Mucosa of gallbladder (tissue), 1 donor: ENCODE results near the gene HOXA7. TPM values are rescaled to one million over a fixed set of nuclear protein-coding genes. Genes with fewer than 3 reads are reported as not detected.

Source experiments
- DNase-seq: peaks from one replicate; pipeline ENCODE4 v3.0.0-alpha.2; 2020; ENCODE audit warnings: low spot score
- total RNA-seq: library from RNA; stranded (reverse); gene quantifications from one replicate; pipeline ENCODE4 v1.2.1, GENCODE V29; 2021
- donor health status: DM: no; HTN: no; CAD: no.

HOXA7 gene
- total RNA-seq, 1 donor from 2014 or later = not detected

DNA sequence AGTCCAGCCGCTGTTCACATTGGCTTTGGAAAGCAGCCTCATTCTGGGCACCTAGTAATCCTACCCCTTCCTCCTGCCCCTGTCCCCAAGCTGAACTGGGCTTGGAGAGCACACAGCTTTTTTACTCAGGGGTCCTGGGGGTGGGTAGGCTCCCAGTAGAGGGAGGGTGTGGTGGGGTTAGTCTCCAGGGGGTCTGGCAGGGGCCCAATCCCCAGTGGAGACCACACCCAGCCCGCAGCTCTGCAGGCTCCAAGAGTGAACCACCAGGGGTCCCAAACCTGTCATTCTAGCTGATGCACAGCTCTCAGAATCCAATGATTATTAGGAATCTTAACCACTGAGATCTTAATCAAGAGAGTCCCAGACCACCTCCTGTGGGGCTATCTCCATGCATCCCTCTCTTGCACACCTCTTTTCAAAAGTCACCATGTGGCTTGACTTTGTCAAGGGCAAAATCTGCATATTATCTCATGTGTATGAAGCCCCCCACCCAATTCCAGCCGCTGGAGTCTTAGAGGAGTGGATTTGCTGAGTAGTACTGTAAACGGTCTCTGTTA is 25.9 kb upstream of the HOXA7 start:
- DNase-seq = no peak

DNA sequence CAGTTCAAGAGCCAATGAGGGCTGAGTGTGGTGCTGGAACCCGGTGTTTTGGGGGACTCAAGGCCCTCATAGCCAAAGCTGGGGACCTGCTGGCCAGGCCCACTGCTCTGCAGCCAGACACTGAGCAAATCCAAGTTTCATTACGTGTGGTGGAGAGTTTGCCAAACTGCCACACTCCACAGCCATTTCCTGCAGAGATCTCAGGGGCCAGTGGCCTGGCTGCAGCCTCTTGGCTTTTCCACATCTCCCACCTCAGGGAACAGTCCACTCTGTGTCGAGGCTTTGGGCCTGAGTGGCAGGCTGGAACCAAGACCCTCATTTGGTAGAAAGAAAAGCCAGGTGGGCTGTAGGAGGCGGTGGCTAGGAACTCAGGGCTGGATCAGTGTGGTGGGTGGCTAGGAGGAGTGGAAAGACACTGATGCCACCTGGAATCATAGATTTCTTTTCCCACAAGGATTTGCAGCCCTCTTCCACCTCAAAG is 25.4 kb upstream of the HOXA7 start:
- DNase-seq = no peak

DNA sequence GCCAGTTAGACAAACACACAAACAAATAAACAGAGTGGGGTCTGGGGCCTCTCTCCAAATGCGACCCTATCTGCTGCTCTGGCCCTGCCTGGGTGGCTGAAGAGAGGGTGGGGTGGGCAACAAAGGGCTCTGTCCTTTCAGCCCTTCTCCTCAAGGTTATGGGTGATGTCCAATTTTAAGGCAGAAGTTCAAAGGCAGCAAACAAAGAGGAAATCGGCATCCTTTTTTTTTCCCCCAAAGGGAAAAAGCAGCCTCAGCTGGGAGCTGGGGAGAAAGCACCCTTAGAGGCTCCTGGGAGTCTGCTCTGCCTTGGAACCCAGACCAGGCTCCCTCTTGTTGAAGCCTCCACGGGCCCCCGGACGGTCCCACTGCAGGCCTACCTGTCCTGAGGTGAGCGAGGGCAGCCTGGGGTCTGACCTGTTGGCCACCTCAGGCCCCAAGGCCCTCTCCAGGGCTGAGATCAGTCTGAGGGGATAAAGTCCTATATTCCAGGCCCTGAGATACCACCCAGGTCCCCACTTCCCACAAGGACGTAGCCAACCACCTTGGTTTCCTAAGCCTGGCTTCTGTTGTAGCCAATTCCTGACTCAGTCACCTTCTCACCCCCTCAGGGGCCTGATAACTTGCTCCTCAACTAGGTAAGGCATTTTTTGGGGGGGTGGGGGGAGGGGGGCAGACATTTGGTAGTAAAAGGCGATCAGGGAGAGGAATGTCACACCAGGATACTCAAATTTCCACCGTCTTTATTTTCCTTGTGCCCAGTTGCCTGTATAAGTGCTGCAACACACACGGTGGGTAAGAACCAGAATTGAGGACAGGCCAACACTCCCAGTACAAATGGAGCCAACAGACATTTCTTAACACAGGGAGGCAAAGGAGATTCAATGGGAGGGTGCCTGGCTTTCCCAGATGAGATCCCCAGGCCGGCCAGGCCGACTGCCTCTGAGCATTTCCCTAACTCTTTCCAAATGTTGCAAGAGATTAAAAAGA is 24.3 kb upstream of the HOXA7 start:
- no peak for DNase-seq

DNA sequence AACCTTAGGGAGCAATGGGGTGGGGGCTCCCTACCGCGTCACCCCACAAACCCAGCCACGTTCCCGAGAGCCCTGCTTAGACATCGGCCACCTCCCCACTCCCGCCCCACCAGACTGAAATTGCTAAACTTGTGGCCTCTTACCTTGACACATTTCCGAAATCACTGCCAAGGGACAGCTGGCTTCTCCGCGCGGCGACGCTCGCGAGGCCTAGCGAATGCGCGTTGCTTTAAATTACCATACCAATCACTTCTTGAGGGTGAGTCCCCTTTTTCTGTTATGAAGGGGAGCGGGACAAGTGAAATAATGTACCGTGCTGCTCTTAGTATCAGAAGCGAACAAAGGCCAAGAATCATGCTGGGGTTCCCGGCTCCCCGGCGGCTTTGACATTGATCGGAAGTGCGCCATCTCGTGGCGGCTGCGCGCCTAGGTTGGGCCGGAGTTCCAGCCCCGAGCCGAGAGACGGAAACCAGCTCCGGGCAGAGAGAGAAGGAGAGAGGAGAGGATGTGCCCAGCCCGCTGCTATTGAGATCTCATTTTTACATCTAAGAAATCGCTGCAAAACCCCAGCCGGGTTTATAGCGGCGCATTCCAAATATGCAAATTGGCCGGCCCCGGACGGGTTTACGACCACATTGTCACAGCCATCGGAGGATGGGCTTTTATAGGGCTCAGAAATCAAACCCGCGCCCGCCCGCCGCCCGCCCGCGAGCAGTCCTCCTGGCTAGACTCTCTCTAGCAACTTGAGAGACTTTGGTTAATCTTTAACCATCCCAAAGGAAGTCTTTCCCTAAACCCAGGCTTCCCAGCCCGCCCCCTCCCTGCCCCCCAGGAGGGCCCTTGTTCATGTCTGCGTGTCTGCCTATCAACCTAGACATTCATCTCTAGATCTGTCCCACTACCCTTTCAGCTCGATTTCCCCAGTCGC is 23.3 kb upstream of the HOXA7 start:
- no peak for DNase-seq

DNA sequence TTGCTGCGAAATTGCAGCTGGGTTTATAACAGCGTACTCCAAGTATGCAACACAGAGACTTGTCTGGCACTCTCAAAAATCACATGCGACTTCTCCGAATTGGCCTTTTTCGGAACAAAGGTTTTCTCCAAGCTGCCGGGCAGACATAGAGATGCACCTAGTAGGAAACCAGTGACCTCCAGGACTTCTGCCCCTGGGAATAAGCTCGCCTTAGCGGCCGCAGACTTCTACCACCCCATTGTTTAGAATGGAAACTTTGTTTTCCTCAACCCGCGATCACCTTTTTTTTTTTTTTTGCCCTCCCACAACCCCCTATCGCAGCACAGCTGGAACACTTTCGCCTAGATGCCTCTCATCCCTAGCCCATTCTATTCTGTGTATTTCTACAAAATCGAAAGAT is 22.6 kb upstream of the HOXA7 start:
- DNase-seq = no peak

DNA sequence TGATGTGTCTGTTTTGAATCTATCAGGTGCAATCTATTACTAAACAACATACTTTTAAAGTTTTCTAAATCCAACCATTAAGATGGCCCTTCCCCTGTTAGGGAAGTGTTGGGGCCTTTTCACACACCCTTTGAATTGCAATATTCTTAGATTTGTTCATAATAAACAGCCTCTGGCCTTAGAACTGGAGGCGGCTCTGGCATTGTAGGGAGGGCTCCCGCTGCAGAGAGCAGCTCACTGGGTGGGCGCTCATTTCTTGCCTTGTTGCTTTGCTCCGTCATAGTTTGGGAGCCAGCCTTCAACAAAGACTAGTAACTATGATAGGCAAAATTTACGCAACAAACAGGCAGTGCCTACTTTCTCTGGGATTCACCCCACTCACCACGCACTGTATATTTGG is 21.9 kb upstream of the HOXA7 start:
- DNase-seq = no peak

GRCh38 chr7:27177795-27178320 is 21.4 kb upstream of the HOXA7 start:
- no peak for DNase-seq

DNA sequence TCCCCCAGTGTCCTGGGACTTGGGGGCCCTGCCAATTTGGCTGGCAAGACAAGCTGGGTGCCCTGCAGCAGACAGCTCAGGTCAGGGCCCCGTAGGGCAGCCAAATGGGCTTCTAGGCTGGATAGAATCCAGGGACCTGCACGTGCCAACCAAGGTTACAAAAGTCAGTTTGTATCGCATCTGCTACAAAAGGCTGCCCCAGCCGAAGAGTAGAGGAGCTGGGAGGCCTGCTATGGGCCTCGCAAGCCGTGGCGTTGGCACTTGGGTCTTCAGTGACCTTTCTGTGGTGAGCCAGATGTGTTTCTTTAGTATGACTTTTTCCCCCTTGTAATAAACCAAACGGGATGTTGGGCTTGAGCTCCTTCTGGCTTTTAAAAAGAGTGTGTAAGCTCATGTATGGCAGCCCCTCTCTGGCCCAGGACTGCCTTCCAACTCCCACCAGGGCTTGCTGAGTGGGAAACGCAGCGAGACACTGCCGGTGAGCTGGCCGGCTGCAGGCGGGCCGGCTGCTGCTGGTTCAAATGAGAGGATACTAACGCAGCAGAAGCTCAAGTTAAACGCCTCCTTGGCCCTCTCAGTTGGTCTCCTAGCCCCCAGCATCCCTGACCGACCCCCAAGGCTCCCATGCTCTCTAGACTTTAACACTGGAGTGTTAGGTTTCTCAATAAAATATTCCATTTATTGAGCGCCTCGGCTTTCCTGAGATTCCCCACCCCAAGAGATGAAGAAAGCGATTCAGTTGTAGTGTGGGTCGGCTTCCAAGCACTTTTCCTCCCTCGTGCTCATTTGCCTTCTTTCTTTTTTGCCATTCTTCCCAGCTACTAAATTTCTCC is 20.7 kb upstream of the HOXA7 start:
- no peak for DNase-seq

DNA sequence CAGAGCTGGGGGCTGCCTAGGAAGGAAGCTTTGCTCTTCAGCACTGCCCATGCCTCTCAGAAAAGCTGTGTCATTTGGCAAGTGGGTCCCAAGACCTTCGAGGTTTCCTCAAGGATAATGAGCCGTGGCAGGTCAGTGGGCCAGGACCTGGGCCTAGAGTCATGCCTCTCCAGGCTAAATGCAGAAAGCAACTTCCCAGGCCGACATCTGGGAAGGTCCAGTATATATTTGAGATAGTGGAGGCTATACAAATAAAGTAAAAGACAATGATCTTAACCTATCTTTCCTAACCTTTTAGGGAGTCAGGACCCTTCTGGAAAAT is 20.0 kb upstream of the HOXA7 start:
- DNase-seq = no peak

DNA sequence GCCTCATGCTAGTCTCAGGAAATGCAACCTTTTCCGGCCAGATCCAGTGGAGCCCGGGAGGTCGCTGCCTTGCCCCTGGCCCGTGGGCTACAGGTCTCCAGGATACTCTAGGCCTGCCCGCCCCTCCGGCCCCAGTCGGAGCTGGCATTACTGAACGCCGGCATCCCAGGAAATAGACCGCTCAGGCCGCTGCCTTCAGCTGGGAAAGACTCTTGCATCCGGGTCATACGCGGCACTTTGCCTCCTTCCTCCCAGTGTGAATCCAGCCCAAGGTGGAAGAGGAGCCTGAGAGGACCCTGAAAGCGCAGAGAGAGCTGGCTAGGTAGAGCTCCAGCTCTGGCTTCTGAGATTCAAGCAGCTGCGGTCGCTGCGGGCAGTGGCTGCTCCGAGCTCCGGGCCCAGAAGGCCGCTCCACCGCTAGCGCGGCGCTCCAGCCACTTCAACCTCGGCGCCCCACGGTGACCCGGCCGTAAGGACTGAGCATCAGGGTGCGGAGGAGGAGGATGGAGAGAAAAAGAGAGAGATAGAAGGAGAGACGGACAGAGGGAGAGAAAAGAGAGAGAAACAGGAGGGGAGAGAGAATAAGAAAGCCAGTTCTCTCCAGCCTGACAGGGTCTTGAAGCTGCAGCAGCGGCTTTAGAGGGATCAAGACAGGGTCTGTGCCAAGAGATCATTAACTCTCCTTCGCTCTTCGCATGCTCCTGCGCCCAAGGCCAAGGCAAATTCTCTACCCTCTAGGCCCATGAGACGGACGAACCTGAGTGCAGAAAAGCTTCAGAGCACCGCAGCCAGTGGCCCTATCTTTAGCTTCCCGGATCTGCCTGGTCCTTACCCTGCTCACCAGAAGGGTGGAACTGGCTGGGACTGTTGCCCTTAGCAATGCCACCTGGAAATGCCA is 19.4 kb upstream of the HOXA7 start:
- no peak for DNase-seq

- no peak for DNase-seq
Measured at GRCh38 chr7:27174874-27175625, 18.6 kb upstream of the HOXA7 start.

DNA sequence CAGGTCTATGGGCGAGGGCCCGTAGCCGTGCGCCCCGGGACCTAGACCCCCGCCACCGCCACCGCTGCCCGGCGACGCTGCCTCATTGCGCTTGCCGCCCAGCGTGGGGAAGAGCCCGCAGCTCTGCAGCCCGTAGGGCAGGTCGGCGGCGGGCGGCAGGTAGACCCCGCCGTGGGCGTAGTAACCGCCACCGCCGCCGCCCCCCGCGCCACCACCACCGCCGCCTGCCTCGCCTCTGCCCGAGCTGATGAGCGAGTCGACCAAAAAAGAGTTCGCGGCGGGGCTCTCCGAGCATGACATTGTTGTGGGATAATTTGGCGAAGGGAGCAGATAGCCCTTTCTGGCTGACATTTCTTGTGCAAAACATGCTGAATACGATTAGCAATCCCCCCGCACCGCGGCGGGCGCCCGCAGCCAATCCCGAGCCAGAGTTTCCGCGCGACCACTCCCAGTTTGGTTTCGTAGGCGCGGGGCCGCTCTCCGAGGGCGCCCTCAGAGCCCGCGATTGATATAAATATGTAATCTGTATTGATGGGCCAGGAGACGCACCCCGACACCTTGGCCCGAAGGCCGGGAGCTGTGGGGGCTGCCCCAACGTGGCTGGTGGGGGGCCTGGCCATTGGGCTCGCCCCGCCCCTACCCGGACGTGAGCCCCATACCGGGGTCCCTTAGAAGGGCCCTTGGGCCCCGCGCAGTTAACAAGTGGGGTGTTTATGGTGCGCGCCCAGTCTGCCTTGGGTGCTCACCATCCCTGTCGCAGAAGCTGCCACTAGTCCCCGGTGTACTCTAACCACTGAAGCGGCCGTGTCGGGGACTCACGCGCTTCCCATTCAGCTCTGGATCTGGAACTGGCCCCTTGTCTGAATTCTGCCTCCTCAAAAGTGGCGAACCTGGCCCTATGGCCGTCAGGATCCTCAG is 17.7 kb upstream of the HOXA7 start, which contains the start of gene HOXA10:
Gene HOXA10, minus strand, starts transcription at position 365 of the 918 bp plus-strand sequence. Its CDS starts 14 bp downstream, at position 351.
- DNase-seq = no peak

- DNase-seq = no peak
Measured at GRCh38 chr7:27173511-27173955, 17.1 kb upstream of the HOXA7 start.

GRCh38 chr7:27172823-27173510 is 16.5 kb upstream of the HOXA7 start:
- DNase-seq = no peak

GRCh38 chr7:27172315-27172774 is 15.9 kb upstream of the HOXA7 start:
- no peak for DNase-seq

GRCh38 chr7:27171637-27172314 is 15.3 kb upstream of the HOXA7 start:
- no peak for DNase-seq

DNA sequence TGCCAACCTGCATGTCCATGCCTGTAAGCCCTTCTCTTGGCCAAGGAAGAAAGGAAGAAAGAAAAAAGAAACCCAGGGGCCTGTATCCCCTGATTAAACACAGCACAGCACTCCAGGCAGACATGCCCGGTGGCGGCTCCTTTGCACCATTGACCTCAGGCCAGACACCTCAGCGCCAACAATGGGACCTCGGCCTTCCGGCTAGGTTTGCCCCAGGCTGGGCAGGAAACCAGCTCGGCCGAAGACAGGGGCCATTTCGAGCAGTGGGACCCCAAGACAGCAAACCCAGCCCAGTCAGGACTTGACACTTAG is 14.8 kb upstream of the HOXA7 start:
- DNase-seq = no peak
